ENCODE measurements around the gene CDC20B. TPM values are rescaled to one million over a fixed set of nuclear protein-coding genes. Genes with fewer than 3 reads are reported as not detected.

The CDC20B gene
- total and polyA plus RNA-seq, 2 experiments from 2014 or later: not detected

GRCh38 chr5:55175781-55176175 lies 2.8 kb upstream of the CDC20B start (continued):
- no peak for TF ChIP-seq ZNF462 (CRISPR knock-in tag; IDR thresholded peaks at IDR 0.05)
- no peak for TF ChIP-seq ZNF331 (CRISPR knock-in tag; IDR thresholded peaks at IDR 0.05; ENCODE audit: low read depth)
- no peak for TF ChIP-seq ZNF114 (CRISPR knock-in tag; IDR thresholded peaks at IDR 0.05)
- no peak for TF ChIP-seq EZH2phosphoT487 (IDR thresholded peaks at IDR 0.05; ENCODE audit: unreplicated experiment)

GRCh38 chr5:55173687-55174230 lies 782 bp upstream of the CDC20B start:
- no peak for ATAC-seq
- peak overlapping the region; percentile 61 for H3K4me3 ChIP-seq
- H3K9me2 ChIP-seq (ENCODE audit: insufficient read depth): no peaks in the 10 kb centered on the region
- H3K4me3 Mint-ChIP-seq: peak overlapping the region; percentile 70
- DNase-seq (ENCODE audit: low spot score): peak; percentile 8
- peaks cover 15% of the 10 kb centered on the region; the same call in 1 of the 2 replicates for H4K20me1 ChIP-seq (replicated peaks; ENCODE audit: insufficient read depth)
- no peaks in the 10 kb centered on the region for H3K79me2 ChIP-seq (replicated peaks; ENCODE audit: insufficient read depth)
- peaks cover 74% of the 10 kb centered on the region for H3K27me3 ChIP-seq (ENCODE audit: insufficient read depth)
- H3K27ac Mint-ChIP-seq: no peak overlapping the region
- no peaks in the 10 kb centered on the region for H3K36me3 Mint-ChIP-seq (ENCODE audit: low read depth)
- H2AFZ ChIP-seq: 0 out of 2 replicates have a peak overlapping the region, but pooled peaks have one; percentile 70
- H3K27ac ChIP-seq (ENCODE audit: low read depth): no peak overlapping the region
- H3K4me1 Mint-ChIP-seq: peaks cover 28% of the 10 kb centered on the region; the same call in 2 of the 3 replicates
- H3K4me2 ChIP-seq: peak overlapping the region; percentile 83
- H3F3A ChIP-seq (replicated peaks; ENCODE audit: low read depth): 0 out of 2 replicates have a peak, but pooled peaks cover 3% of the 10 kb centered on the region
- H3K4me1 ChIP-seq (ENCODE audit: insufficient read depth): peaks cover 14% of the 10 kb centered on the region; the same call in 1 of the 2 replicates
- H3K9me3 Mint-ChIP-seq: no peaks in the 10 kb centered on the region
- H3K27me3 Mint-ChIP-seq (ENCODE audit: insufficient read depth, low read depth, poor library complexity): peaks cover 65% of the 10 kb centered on the region
- no peaks in the 10 kb centered on the region for H3K36me3 ChIP-seq (ENCODE audit: insufficient read depth)
- TF ChIP-seq EZH2 (IDR thresholded peaks at IDR 0.05; ENCODE audit: low read depth, unreplicated experiment) (no peak), ZNF462 (CRISPR knock-in tag; IDR thresholded peaks at IDR 0.05) (no peak), EZH2phosphoT487 (IDR thresholded peaks at IDR 0.05; ENCODE audit: unreplicated experiment) (no peak), STAT1 (IDR thresholded peaks at IDR 0.05; ENCODE audit: unreplicated experiment) (no peak), NANOG (IDR thresholded peaks at IDR 0.05; ENCODE audit: borderline replicate concordance) (no peak), JUNB (IDR thresholded peaks at IDR 0.05; ENCODE audit: unreplicated experiment) (no peak), ZNF331 (CRISPR knock-in tag; IDR thresholded peaks at IDR 0.05; ENCODE audit: low read depth) (no peak)
